ENCODE data around the gene SART1. TPM values are rescaled to one million over a fixed set of nuclear protein-coding genes. Genes with fewer than 3 reads are reported as not detected.

Gene SART1
- total RNA-seq, 1 experiment from 2014 or later = 74.6 TPM

DNA sequence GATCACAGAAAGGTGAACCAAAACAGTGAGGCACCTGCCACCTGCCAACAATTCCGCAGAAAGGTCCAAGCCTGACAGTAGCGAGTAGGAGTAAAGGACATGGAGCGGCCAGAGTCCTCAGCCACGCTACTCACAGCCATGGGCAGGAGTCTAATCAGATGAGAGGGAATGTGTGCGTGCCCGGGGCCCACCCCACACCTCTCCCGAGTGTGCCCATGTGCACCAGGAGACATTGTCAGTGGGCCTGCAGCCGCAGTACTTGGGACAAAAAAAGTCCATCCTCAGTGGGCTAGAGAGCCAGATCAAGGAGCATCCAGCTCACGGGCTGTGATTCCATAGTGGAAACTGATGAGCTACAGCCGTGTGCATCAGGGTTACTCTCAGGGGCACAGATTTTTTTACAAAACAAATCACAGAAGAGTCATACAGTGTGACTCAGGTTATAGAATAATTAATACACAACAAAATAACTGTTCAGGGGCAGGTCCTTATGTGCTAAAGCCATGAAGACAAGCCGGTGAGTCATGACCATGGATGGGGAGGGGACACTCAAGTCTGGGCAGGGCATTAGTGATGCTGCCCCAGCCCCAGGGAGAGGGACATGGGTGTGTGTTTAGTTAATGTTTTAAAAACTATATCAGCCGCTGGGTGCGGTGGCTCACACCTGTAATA lies 12.0 kb downstream of the SART1 start:
- no peaks in the 10 kb centered on the region; the same call in 1 of the 2 replicates for H3K79me2 ChIP-seq (ENCODE audit: low read depth)
- H4K20me1 ChIP-seq (ENCODE audit: insufficient read depth) = peaks cover 16% of the 10 kb centered on the region; the same call in 1 of the 2 replicates
- no peak overlapping the region for H2AFZ ChIP-seq
- no TSS peak for BruUV-seq (replicated peaks)
- ChIA-PET CTCF (no interaction called here), POLR2A (ENCODE audit: unreplicated experiment) (no interaction called here)
- H3K4me3 ChIP-seq = no peak overlapping the region
- H3K9me3 ChIP-seq (ENCODE audit: insufficient read depth, low read depth) = no peaks in the 10 kb centered on the region
- intact Hi-C loops (cut with micrococcal nuclease; ENCODE audit: unreplicated experiment) = no loop called here
- H3K9me2 ChIP-seq (ENCODE audit: insufficient read depth) = no peaks in the 10 kb centered on the region
- H3F3A ChIP-seq (ENCODE audit: insufficient read depth, low read depth) = peaks cover 26% of the 10 kb centered on the region
- no peak for DNase-seq
- no peak overlapping the region for H3K27ac ChIP-seq
- no peaks in the 10 kb centered on the region for H3K4me1 ChIP-seq (replicated peaks; ENCODE audit: insufficient read depth)
- TF ChIP-seq, protein P1, sequence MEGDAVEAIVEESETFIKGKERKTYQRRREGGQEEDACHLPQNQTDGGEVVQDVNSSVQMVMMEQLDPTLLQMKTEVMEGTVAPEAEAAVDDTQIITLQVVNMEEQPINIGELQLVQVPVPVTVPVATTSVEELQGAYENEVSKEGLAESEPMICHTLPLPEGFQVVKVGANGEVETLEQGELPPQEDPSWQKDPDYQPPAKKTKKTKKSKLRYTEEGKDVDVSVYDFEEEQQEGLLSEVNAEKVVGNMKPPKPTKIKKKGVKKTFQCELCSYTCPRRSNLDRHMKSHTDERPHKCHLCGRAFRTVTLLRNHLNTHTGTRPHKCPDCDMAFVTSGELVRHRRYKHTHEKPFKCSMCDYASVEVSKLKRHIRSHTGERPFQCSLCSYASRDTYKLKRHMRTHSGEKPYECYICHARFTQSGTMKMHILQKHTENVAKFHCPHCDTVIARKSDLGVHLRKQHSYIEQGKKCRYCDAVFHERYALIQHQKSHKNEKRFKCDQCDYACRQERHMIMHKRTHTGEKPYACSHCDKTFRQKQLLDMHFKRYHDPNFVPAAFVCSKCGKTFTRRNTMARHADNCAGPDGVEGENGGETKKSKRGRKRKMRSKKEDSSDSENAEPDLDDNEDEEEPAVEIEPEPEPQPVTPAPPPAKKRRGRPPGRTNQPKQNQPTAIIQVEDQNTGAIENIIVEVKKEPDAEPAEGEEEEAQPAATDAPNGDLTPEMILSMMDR (conservative IDR thresholded peaks at IDR 0.05) = no peak
- no peak for TF ChIP-seq EZH2 (IDR thresholded peaks at IDR 0.05; ENCODE audit: low read depth)
- H3K36me3 ChIP-seq (ENCODE audit: low read depth) = peaks cover 16% of the 10 kb centered on the region
- no peaks in the 10 kb centered on the region for H3K27me3 ChIP-seq (ENCODE audit: insufficient read depth, low read depth)
- no peak overlapping the region for H3K4me2 ChIP-seq

GRCh38 chr11:65975771-65976170 lies 14.2 kb downstream of the SART1 start:
- ChIA-PET POLR2A (ENCODE audit: unreplicated experiment) (no interaction called here), CTCF (interaction anchor here (0.6 kb wide), 1 partner anchor 40 kb away, joined by 9 read pairs; no protein-coding TSS in a partner anchor)
- Histone ChIP-seq H3K4me3 (no peak overlapping the region), H3K4me2 (no peak overlapping the region), H3K9me2 (ENCODE audit: insufficient read depth) (no peaks in the 10 kb centered on the region), H2AFZ (no peak overlapping the region), H3K4me1 (replicated peaks; ENCODE audit: insufficient read depth) (no peaks in the 10 kb centered on the region), H3K79me2 (ENCODE audit: low read depth) (no peaks in the 10 kb centered on the region), H3K27me3 (ENCODE audit: insufficient read depth, low read depth) (no peaks in the 10 kb centered on the region), H3F3A (ENCODE audit: insufficient read depth, low read depth) (peaks cover 44% of the 10 kb centered on the region), H3K9me3 (ENCODE audit: insufficient read depth, low read depth) (no peaks in the 10 kb centered on the region), H3K36me3 (ENCODE audit: low read depth) (peaks cover 20% of the 10 kb centered on the region), H4K20me1 (ENCODE audit: insufficient read depth) (peaks cover 16% of the 10 kb centered on the region; the same call in 1 of the 2 replicates), H3K27ac (no peak overlapping the region)
- intact Hi-C loops (cut with micrococcal nuclease; ENCODE audit: unreplicated experiment) = no loop called here
- TF ChIP-seq EZH2 (IDR thresholded peaks at IDR 0.05; ENCODE audit: low read depth) = no peak
- TF ChIP-seq, protein P1 (conservative IDR thresholded peaks at IDR 0.05) = no peak
- BruUV-seq (replicated peaks) = no TSS peak
- DNase-seq = no peak

- Histone ChIP-seq H3F3A (ENCODE audit: insufficient read depth, low read depth) (peaks cover 45% of the 10 kb centered on the region), H3K4me2 (no peak overlapping the region), H3K27me3 (ENCODE audit: insufficient read depth, low read depth) (no peaks in the 10 kb centered on the region), H3K27ac (no peak overlapping the region), H3K4me3 (no peak overlapping the region), H3K79me2 (ENCODE audit: low read depth) (no peaks in the 10 kb centered on the region), H3K4me1 (replicated peaks; ENCODE audit: insufficient read depth) (no peaks in the 10 kb centered on the region), H2AFZ (no peak overlapping the region), H3K36me3 (ENCODE audit: low read depth) (peaks cover 20% of the 10 kb centered on the region), H4K20me1 (ENCODE audit: insufficient read depth) (peaks cover 16% of the 10 kb centered on the region; the same call in 1 of the 2 replicates), H3K9me2 (ENCODE audit: insufficient read depth) (no peaks in the 10 kb centered on the region), H3K9me3 (ENCODE audit: insufficient read depth, low read depth) (no peaks in the 10 kb centered on the region)
- ChIA-PET POLR2A (ENCODE audit: unreplicated experiment) (no interaction called here), CTCF (no interaction called here)
- BruUV-seq (replicated peaks) = no TSS peak
- TF ChIP-seq EZH2 (IDR thresholded peaks at IDR 0.05; ENCODE audit: low read depth) = no peak
- TF ChIP-seq, protein P1 (conservative IDR thresholded peaks at IDR 0.05) = no peak
- intact Hi-C loops (cut with micrococcal nuclease; ENCODE audit: unreplicated experiment) = no loop called here
- DNase-seq = no peak
These were observed 15.0 kb downstream of the SART1 start for GRCh38 chr11:65976216-65977176.

Data from PC-9 (cell line).